Neural progenitor cell (in vitro differentiated cells): ENCODE results near the gene C9orf153.

Experiments
- EZH2 ChIP-seq: fragments of 200-600 bp; sonication (generic); IDR thresholded peaks from 2 replicates; pipeline ENCODE4 v1.6.1; 2017; ENCODE audit warnings: antibody characterized with exemption, mild to moderate bottlenecking, moderate library complexity
- TF ChIP-seq, protein P1 (sequence below): fragments of 200-600 bp; sonication (generic); IDR thresholded peaks from 2 replicates; pipeline ENCODE4 v1.5.1; 2017; ENCODE audit warnings: antibody characterized with exemption, mild to moderate bottlenecking

GRCh38 chr9:86256653-86257052 is 2.8 kb downstream of the C9orf153 start:
- TF ChIP-seq, protein P1, sequence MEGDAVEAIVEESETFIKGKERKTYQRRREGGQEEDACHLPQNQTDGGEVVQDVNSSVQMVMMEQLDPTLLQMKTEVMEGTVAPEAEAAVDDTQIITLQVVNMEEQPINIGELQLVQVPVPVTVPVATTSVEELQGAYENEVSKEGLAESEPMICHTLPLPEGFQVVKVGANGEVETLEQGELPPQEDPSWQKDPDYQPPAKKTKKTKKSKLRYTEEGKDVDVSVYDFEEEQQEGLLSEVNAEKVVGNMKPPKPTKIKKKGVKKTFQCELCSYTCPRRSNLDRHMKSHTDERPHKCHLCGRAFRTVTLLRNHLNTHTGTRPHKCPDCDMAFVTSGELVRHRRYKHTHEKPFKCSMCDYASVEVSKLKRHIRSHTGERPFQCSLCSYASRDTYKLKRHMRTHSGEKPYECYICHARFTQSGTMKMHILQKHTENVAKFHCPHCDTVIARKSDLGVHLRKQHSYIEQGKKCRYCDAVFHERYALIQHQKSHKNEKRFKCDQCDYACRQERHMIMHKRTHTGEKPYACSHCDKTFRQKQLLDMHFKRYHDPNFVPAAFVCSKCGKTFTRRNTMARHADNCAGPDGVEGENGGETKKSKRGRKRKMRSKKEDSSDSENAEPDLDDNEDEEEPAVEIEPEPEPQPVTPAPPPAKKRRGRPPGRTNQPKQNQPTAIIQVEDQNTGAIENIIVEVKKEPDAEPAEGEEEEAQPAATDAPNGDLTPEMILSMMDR = no peak
- TF ChIP-seq EZH2 = no peak
